ENCODE measurements around the gene TBC1D1. TPM values are rescaled to one million over a fixed set of nuclear protein-coding genes. Genes with fewer than 3 reads are reported as not detected.
A peak's percentile ranks its signal among the peaks of the same experiment; 100 is the strongest.

TBC1D1 gene
- total RNA-seq, 1 experiment from 2014 or later = 36.0 TPM

DNA sequence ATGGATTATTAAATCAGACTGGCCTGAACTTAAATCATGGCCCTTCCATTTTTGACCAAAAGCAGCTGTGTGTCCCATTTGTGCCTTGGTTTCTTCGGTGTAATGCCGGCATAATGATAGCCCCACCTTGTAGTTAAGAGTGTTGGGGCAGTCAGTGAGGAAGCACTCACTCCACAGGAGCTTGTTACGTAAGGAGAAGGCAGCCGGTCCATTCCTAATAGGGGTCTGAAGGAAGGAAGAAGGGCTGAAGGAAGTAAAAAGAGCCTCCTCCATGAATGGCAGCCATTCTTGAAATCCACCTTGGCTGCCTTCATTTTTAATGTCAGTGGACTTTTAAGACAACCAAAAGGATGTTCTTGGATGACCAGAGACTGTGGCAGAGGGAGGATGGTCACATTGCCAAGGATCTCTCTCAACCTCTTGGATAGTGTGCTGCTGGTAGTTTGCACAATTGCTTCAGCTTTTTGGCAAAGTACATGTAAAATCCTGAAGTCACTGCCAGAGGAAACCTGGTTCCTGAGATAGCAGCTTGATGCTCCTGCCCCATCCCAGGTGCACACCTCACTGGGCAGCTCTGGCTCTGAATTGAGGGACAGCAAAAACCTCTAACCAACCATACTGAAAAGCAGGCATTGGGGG lies 182.8 kb downstream of the TBC1D1 start:
- H3K9me3 Mint-ChIP-seq (ENCODE audit: unreplicated experiment) = no peaks in the 10 kb centered on the region
- peaks cover 27% of the 10 kb centered on the region for H3K4me1 Mint-ChIP-seq (ENCODE audit: insufficient read depth, unreplicated experiment)
- TF ChIP-seq, protein P1, sequence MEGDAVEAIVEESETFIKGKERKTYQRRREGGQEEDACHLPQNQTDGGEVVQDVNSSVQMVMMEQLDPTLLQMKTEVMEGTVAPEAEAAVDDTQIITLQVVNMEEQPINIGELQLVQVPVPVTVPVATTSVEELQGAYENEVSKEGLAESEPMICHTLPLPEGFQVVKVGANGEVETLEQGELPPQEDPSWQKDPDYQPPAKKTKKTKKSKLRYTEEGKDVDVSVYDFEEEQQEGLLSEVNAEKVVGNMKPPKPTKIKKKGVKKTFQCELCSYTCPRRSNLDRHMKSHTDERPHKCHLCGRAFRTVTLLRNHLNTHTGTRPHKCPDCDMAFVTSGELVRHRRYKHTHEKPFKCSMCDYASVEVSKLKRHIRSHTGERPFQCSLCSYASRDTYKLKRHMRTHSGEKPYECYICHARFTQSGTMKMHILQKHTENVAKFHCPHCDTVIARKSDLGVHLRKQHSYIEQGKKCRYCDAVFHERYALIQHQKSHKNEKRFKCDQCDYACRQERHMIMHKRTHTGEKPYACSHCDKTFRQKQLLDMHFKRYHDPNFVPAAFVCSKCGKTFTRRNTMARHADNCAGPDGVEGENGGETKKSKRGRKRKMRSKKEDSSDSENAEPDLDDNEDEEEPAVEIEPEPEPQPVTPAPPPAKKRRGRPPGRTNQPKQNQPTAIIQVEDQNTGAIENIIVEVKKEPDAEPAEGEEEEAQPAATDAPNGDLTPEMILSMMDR (IDR thresholded peaks at IDR 0.05; ENCODE audit: unreplicated experiment) = no peak
- ChIA-PET POLR2A (interaction anchor here (0.9 kb wide), 1 partner anchor 800 kb away, joined by 3 read pairs; no protein-coding TSS in a partner anchor), CTCF (interaction anchor here (0.7 to 1.2 kb wide), 4 partner anchors 11 to 655 kb away, joined by 3 to 4 read pairs (median 3); no protein-coding TSS in a partner anchor)
- H3K27me3 Mint-ChIP-seq (ENCODE audit: insufficient read depth, unreplicated experiment) = no peaks in the 10 kb centered on the region
- no peak overlapping the region for H3K27ac Mint-ChIP-seq (ENCODE audit: low read depth, unreplicated experiment)
- intact Hi-C loops (cut with micrococcal nuclease) = no loop called here
- no peak overlapping the region for H3K4me3 Mint-ChIP-seq (ENCODE audit: unreplicated experiment)
- no TSS peak for BruUV-seq (replicated peaks)
- DNase-seq (ENCODE audit: unreplicated experiment) = no peak
- no peaks in the 10 kb centered on the region for H3K36me3 Mint-ChIP-seq (ENCODE audit: insufficient read depth, unreplicated experiment)

DNA sequence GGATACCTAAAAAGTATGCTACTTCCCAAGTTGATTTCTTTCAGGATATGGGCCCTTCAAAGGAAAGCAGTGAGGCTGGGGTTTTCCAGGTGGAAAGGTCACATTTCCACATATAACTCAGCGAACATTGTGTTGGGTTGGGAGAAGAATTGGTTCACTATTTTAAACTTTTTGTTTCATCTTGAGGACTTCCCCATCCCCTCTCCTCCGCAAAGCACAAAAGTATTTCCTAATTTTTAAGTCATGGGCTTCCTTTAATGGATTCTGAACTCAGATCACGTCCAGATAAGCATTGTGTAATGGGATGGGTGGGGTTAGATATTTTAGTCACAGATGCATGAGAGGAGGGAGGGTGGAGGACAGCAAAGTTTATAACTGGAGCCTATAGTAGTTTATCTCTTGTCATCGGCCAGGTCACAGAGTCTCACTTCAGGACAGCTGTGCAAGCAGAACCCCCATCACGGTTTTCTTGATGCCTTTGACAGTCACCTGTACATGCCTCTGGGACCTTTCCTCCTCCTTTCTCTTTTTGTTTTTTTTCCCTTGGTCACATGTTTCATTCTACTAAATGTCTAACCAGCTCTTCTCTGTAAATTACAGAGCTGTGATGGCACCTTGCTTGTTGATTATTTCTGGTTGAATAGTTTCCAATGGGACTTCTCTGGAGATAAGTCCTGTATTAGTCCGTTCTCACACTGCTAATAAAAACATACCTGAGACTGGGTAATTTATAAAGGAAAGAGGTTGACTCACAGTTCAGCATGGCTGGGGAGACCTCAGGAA lies 184.7 kb downstream of the TBC1D1 start:
- peak overlapping the region; percentile 44 for H3K27ac Mint-ChIP-seq (ENCODE audit: low read depth, unreplicated experiment)
- H3K9me3 Mint-ChIP-seq (ENCODE audit: unreplicated experiment) = no peaks in the 10 kb centered on the region
- peak; percentile 75 for DNase-seq (ENCODE audit: unreplicated experiment)

DNA sequence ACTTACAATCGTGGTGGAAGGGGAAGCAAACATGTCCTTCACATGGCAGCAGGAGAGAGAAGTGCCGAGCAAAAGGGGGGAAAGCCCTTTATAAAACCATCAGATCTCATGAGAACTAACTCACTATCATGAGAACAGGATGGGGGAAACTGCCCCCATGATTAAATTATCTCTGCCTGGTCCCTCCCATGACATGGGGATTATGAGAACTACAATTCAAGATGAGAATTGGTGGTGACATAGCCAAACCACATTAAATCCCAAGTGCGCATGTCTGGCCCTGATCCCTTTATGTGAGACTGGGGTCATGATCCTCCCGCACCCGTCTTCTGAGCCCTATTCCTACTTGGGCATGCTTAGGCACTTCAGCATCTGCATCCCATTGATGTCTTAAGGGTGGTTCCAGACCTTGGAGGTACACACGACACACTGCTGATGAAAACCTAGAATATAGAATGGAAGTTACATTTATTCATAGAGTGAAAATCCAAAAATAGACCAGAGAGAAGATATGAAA lies 185.3 kb downstream of the TBC1D1 start:
- intact Hi-C loops (cut with micrococcal nuclease) = loop anchor here (5.0 kb wide), 1 partner anchor 56 kb away; no protein-coding TSS in a partner anchor
- BruUV-seq (replicated peaks) = no TSS peak
- TF ChIP-seq, protein P1 (IDR thresholded peaks at IDR 0.05; ENCODE audit: unreplicated experiment) = no peak
- Mint-ChIP-seq H3K27ac (ENCODE audit: low read depth, unreplicated experiment) (peak overlapping the region; percentile 44), H3K4me3 (ENCODE audit: unreplicated experiment) (no peak overlapping the region), H3K36me3 (ENCODE audit: insufficient read depth, unreplicated experiment) (no peaks in the 10 kb centered on the region), H3K4me1 (ENCODE audit: insufficient read depth, unreplicated experiment) (peaks cover 35% of the 10 kb centered on the region), H3K27me3 (ENCODE audit: insufficient read depth, unreplicated experiment) (no peaks in the 10 kb centered on the region), H3K9me3 (ENCODE audit: unreplicated experiment) (no peaks in the 10 kb centered on the region)
- POLR2A ChIA-PET = interaction anchor here (1.0 kb wide), 1 partner anchor 599 kb away, joined by 3 read pairs; no protein-coding TSS in a partner anchor
- no peak for DNase-seq (ENCODE audit: unreplicated experiment)
- CTCF ChIA-PET = interaction anchor here (0.6 to 1.6 kb wide), 4 partner anchors 14 to 719 kb away, joined by 3 to 5 read pairs (median 3); no protein-coding TSS in a partner anchor

More for the DNA sequence above, 184.7 kb downstream of the TBC1D1 start:
- Mint-ChIP-seq H3K4me1 (ENCODE audit: insufficient read depth, unreplicated experiment) (peaks cover 35% of the 10 kb centered on the region), H3K4me3 (ENCODE audit: unreplicated experiment) (no peak overlapping the region), H3K27me3 (ENCODE audit: insufficient read depth, unreplicated experiment) (no peaks in the 10 kb centered on the region), H3K36me3 (ENCODE audit: insufficient read depth, unreplicated experiment) (no peaks in the 10 kb centered on the region)
- TF ChIP-seq, protein P1 (IDR thresholded peaks at IDR 0.05; ENCODE audit: unreplicated experiment) = no peak
- CTCF ChIA-PET = interaction anchor here (0.6 to 1.6 kb wide), 2 partner anchors 15 to 720 kb away, joined by 3 to 5 read pairs; no protein-coding TSS in a partner anchor
- intact Hi-C loops (cut with micrococcal nuclease) = loop anchor here (5.0 kb wide), 1 partner anchor 57 kb away; no protein-coding TSS in a partner anchor
- BruUV-seq (replicated peaks) = no TSS peak
- POLR2A ChIA-PET = no interaction called here
